ENCODE data around the gene GPR15LG. TPM values are rescaled to one million over a fixed set of nuclear protein-coding genes. Genes with fewer than 3 reads are reported as not detected.
"Not testable (repeated sequence)": the region's sequence is repeated elsewhere in the genome, so short reads cannot be mapped to it uniquely, and the experiment has no call there.

Gene GPR15LG
- total and polyA plus RNA-seq, 4 donors = 0.59 to 1.0 TPM; not detected in 2

DNA sequence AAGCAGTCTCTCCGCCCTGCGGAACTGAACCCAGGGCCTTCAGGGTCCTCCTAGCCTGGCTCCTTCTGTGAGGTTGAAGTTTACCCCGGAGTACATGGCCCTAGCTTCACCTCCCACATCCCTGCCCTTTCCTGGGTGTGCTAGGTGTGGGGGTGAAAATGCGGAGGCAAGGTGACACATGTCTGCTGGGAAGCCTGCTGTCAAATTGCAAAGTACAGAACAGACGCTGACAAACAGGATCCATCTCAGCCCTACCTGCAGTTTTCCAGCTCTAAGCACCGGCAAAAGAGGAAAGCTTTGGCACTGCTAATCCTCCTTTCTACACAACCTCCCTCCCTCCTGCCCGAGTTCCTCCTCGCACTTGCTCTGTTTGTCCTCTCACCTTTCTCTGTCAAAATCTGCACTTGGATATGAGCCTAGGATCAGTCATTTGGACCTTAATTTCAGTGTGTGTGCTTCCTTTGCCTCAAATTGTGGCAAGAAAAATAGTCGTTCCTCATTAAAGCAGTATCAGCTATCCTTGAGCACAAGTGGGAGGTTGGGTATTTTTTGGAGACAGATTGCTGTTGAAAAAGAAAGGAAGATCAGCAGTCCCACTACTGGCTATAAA, 14.4 kb upstream of the GPR15LG start:
- 41 to 47% methylated on average over 9 of the region's 9 CpGs for WGBS, 2 donors
- Histone ChIP-seq H3K36me3 (ENCODE audit: control insufficient read depth in 1 of 2, insufficient read depth in 2 of 2, low read length in 1 of 2) (no peaks in the 10 kb centered on the region), H3K9me3 (ENCODE audit: control insufficient read depth, low read length) (no peaks in the 10 kb centered on the region), H3K27me3 (ENCODE audit: control insufficient read depth in 1 of 2, insufficient read depth in 2 of 2, low read length in 1 of 2) (no peaks in the 10 kb centered on the region), H3K27ac (ENCODE audit: low read depth in 1 of 2, low read length in 2 of 2) (no peak overlapping the region), H3K4me1 (ENCODE audit: control insufficient read depth in 1 of 2, insufficient read depth in 2 of 2, low read length in 2 of 2) (no peaks in the 10 kb centered on the region), H3K4me3 (ENCODE audit: low read length in 2 of 2) (no peak overlapping the region)
- ATAC-seq (ENCODE audit: low FRiP score) = no peak
- intact Hi-C loops (cut with DNase I) = no loop called here
- DNase-seq = no peak

DNA sequence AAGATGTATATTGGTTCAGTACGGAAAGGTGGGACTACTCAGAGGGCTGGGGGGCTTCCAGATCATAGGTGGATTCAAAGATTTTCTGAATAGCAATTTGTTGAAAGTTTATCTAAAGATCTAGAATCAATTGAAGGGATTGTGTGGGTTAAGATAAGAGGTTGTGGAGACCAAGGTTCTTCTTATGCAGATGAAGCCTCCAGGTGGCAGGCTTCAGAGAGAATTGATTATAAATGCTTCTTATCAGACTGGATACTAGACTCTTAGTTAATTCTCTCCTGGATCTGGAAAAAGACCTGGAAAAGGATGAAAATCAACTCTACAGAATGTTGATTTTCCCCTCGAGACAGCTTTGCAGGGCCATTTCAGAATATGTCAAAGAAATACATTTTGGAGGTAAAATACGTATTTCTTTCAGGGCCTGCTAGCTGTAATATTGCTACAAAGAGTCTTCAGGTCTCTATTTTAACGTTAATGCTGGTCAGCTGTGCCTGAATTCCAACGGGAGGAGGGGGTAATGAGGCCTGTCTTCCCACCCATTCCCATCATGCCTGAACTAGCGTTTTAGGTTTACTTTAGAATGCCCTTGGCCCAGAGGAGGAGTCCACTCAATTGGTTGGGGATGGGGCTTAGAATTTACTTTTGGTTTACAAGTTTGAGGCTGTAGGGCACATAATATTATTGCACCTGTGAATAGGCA, 12.8 kb upstream of the GPR15LG start:
- DNase-seq (no peak), ATAC-seq (ENCODE audit: low FRiP score) (no peak)
- Histone ChIP-seq H3K27ac (ENCODE audit: low read depth in 1 of 2, low read length in 2 of 2) (no peak overlapping the region), H3K9me3 (ENCODE audit: control insufficient read depth, low read length) (no peaks in the 10 kb centered on the region), H3K36me3 (ENCODE audit: control insufficient read depth in 1 of 2, insufficient read depth in 2 of 2, low read length in 1 of 2) (no peaks in the 10 kb centered on the region), H3K4me1 (ENCODE audit: control insufficient read depth in 1 of 2, insufficient read depth in 2 of 2, low read length in 2 of 2) (no peaks in the 10 kb centered on the region), H3K27me3 (ENCODE audit: control insufficient read depth in 1 of 2, insufficient read depth in 2 of 2, low read length in 1 of 2) (no peaks in the 10 kb centered on the region), H3K4me3 (ENCODE audit: low read length in 2 of 2) (no peak overlapping the region)
- WGBS, 2 donors = 32 to 41% methylated on average over 6 of the region's 6 CpGs
- intact Hi-C loops (cut with DNase I) = no loop called here

DNA sequence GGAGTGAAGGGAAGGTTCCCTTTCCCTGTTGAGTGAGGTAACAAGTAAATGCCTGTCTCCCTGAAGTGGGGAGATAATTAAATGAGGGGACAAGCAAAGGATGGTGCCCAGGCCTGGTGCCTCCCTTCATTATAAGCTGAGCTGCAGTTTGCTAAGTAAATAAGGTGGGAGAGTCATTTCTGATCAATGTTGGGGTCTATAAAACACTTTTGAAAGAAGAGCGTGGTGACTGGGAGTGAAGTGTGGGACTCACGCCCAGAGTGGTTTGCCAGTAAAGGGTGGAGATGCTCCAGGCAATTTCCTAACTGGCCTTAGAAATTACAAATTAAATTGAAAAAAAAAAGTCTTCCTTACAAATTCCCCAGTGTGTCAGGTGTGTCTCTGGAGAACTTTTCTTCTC, 9.6 kb upstream of the GPR15LG start:
- H3K4me1 ChIP-seq (ENCODE audit: control insufficient read depth in 1 of 2, insufficient read depth in 2 of 2, low read length in 2 of 2) = no peaks in the 10 kb centered on the region
- 52 to 57% methylated on average over 2 of the region's 2 CpGs for WGBS, 2 donors
- intact Hi-C loops (cut with DNase I) = no loop called here
- H3K4me3 ChIP-seq (ENCODE audit: low read length in 2 of 2) = no peak overlapping the region
- no peak for DNase-seq
- H3K36me3 ChIP-seq (ENCODE audit: control insufficient read depth in 1 of 2, insufficient read depth in 2 of 2, low read length in 1 of 2) = no peaks in the 10 kb centered on the region
- no peaks in the 10 kb centered on the region for H3K9me3 ChIP-seq (ENCODE audit: control insufficient read depth, low read length)
- H3K27ac ChIP-seq (ENCODE audit: low read depth in 1 of 2, low read length in 2 of 2) = no peak overlapping the region
- no peak for ATAC-seq (ENCODE audit: low FRiP score)
- no peaks in the 10 kb centered on the region for H3K27me3 ChIP-seq (ENCODE audit: control insufficient read depth in 1 of 2, insufficient read depth in 2 of 2, low read length in 1 of 2)

DNA sequence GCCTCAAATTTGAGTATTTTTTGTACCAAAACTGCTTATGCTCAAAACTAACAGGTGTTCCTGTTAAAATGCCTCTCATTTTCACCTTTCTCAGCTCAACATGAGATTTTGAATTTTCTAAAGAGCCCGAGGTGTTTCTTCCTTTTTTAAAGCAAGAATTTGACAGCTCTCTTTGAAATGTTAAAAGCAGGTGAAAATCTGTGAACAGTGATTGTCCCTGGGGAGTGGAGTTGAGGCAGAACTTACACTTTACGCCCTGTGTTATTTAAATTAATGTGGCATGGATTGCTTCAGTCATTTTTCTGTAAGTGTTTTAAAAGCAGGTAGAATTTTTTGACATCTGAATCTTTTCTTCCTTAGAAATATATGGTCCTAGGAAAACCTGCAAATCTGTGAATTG, 9.2 kb upstream of the GPR15LG start:
- no peaks in the 10 kb centered on the region for H3K4me1 ChIP-seq (ENCODE audit: control insufficient read depth in 1 of 2, insufficient read depth in 2 of 2, low read length in 2 of 2)
- DNase-seq (no peak), ATAC-seq (ENCODE audit: low FRiP score) (no peak)
- no peaks in the 10 kb centered on the region for H3K27me3 ChIP-seq (ENCODE audit: control insufficient read depth in 1 of 2, insufficient read depth in 2 of 2, low read length in 1 of 2)
- no peak overlapping the region for H3K27ac ChIP-seq (ENCODE audit: low read depth in 1 of 2, low read length in 2 of 2)
- intact Hi-C loops (cut with DNase I) = no loop called here
- 18 to 20% methylated on average over 2 of the region's 2 CpGs for WGBS, 2 donors
- H3K4me3 ChIP-seq (ENCODE audit: low read length in 2 of 2) = no peak overlapping the region
- H3K9me3 ChIP-seq (ENCODE audit: control insufficient read depth, low read length) = no peaks in the 10 kb centered on the region
- no peaks in the 10 kb centered on the region for H3K36me3 ChIP-seq (ENCODE audit: control insufficient read depth in 1 of 2, insufficient read depth in 2 of 2, low read length in 1 of 2)

DNA sequence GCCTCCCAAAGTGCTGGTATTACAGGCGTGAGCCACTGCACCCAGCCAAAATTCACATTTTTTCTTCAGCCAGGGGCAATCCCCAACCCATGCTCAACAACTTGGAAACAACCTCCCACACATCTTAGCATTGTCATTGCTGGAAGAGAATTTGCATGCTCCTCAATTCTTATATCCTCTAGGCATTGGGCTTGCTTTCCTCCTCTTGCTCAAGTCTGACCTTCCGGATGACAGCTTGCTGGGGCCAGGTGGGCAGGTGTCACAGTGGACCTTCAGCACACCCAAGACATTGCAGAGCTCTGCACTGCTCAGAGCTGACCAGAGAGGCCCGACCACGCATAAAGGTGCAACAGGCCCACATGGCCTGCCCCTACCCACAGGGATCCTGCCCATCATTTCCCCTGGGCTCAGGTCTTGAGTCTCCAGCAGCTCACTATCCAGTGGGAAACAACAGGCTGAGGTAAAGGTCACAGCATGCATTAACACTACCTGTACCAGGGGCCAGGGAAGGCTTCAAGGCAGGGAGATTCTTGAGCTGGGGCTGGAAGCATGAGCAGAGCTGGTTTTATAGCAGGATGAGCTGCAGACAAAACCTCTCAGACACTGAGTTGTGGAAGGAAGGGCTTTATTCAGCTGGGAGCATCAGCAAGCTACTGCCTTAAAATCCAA, 6.8 kb upstream of the GPR15LG start:
- no peaks in the 10 kb centered on the region for H3K4me1 ChIP-seq (ENCODE audit: control insufficient read depth in 1 of 2, insufficient read depth in 2 of 2, low read length in 2 of 2)
- H3K4me3 ChIP-seq (ENCODE audit: low read length in 2 of 2) = no peak overlapping the region
- 92% methylated on average over 4 of the region's 4 CpGs for WGBS, 2 donors
- H3K27me3 ChIP-seq (ENCODE audit: control insufficient read depth in 1 of 2, insufficient read depth in 2 of 2, low read length in 1 of 2) = no peaks in the 10 kb centered on the region
- no peaks in the 10 kb centered on the region for H3K36me3 ChIP-seq (ENCODE audit: control insufficient read depth in 1 of 2, insufficient read depth in 2 of 2, low read length in 1 of 2)
- no peak for DNase-seq
- no peak overlapping the region for H3K27ac ChIP-seq (ENCODE audit: low read depth in 1 of 2, low read length in 2 of 2)
- no peaks in the 10 kb centered on the region for H3K9me3 ChIP-seq (ENCODE audit: control insufficient read depth, low read length)
- intact Hi-C loops (cut with DNase I) = no loop called here
- no peak for ATAC-seq (ENCODE audit: low FRiP score)

DNA sequence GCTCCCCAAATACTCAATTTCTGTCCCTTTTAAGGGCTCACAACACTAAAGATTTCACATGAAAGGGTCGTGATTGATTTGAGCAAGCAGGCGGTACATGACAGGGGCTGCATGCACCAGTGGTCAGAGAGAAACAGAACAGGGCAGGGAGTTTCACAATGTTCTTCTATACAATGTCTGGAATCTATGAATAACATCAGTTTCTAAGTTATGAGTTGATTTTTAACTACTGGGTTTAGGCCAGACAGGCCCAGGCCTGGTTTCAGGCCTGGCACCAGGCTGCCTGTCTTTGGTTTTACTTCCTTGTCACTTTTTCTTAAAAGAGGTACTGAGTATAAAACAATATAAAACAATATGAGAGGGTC, 6.3 kb upstream of the GPR15LG start:
- H3K9me3 ChIP-seq (ENCODE audit: control insufficient read depth, low read length); H3K4me1 ChIP-seq (ENCODE audit: control insufficient read depth in 1 of 2, insufficient read depth in 2 of 2, low read length in 2 of 2); H3K27me3 ChIP-seq (ENCODE audit: control insufficient read depth in 1 of 2, insufficient read depth in 2 of 2, low read length in 1 of 2); intact Hi-C loops (cut with DNase I); H3K36me3 ChIP-seq (ENCODE audit: control insufficient read depth in 1 of 2, insufficient read depth in 2 of 2, low read length in 1 of 2); H3K27ac ChIP-seq (ENCODE audit: low read depth in 1 of 2, low read length in 2 of 2); DNase-seq; ATAC-seq (ENCODE audit: low FRiP score); H3K4me3 ChIP-seq (ENCODE audit: low read length in 2 of 2): not testable (repeated sequence)
- WGBS, 2 donors = 68 to 83% methylated on average over 2 of the region's 2 CpGs

DNA sequence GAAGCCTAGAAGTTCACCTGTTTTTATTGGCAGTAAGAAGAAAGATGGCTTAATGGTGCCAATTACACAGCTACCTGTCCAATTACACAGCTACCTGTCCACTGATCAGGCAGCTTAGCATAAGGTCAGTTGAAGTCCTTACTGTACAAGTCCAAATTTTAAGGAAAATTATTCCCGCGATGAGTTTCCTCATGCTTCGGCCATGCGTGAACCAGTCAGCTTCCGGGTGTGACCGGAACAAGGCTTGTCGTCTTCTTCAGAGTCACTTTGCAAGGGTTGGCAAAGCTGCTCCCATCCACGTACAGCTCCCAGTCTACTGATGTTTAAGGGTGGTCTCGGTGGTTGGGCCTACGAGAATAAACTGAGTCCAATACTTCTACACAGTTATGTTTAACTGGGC, 5.2 kb upstream of the GPR15LG start:
- DNase-seq; H3K9me3 ChIP-seq (ENCODE audit: control insufficient read depth, low read length); intact Hi-C loops (cut with DNase I); H3K27ac ChIP-seq (ENCODE audit: low read depth in 1 of 2, low read length in 2 of 2); H3K27me3 ChIP-seq (ENCODE audit: control insufficient read depth in 1 of 2, insufficient read depth in 2 of 2, low read length in 1 of 2); H3K4me3 ChIP-seq (ENCODE audit: low read length in 2 of 2); ATAC-seq (ENCODE audit: low FRiP score); H3K36me3 ChIP-seq (ENCODE audit: control insufficient read depth in 1 of 2, insufficient read depth in 2 of 2, low read length in 1 of 2); H3K4me1 ChIP-seq (ENCODE audit: control insufficient read depth in 1 of 2, insufficient read depth in 2 of 2, low read length in 2 of 2): not testable (repeated sequence)
- WGBS, 2 donors = 95 to 97% methylated on average over 10 of the region's 10 CpGs

DNA sequence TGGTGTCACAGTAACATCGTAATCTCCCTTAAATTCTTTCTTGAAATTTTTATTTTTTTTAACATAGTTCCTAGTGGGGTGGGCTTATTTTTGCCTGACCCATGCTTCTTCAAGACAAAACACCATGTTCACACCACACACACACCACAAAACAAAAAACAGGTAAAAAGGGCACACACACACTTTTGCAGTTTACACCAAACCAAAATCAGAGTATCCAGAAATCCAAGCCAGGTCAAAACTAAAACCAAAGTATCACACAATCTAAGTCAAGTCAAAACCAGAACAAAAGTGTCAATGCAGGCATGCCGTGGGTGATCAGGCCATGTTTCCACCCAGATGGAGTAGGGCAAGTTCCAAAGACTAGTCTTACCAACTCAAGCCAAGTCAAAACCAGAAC, 2.4 kb upstream of the GPR15LG start:
- ATAC-seq (ENCODE audit: low FRiP score) = not testable (repeated sequence)

More for the DNA sequence above, 2.4 kb upstream of the GPR15LG start:
- H3K27ac ChIP-seq (ENCODE audit: low read depth in 1 of 2, low read length in 2 of 2); DNase-seq; H3K27me3 ChIP-seq (ENCODE audit: control insufficient read depth in 1 of 2, insufficient read depth in 2 of 2, low read length in 1 of 2); intact Hi-C loops (cut with DNase I); H3K9me3 ChIP-seq (ENCODE audit: control insufficient read depth, low read length); H3K4me3 ChIP-seq (ENCODE audit: low read length in 2 of 2); H3K36me3 ChIP-seq (ENCODE audit: control insufficient read depth in 1 of 2, insufficient read depth in 2 of 2, low read length in 1 of 2); H3K4me1 ChIP-seq (ENCODE audit: control insufficient read depth in 1 of 2, insufficient read depth in 2 of 2, low read length in 2 of 2): not testable (repeated sequence)
- 78 to 91% methylated on average over 2 of the region's 2 CpGs for WGBS, 2 donors
